GM21737 (cell line): ENCODE measurements around the gene PEAR1.

Source experiments
- ATAC-seq: cut with Tn5 transposase; IDR thresholded peaks from one replicate; pipeline ENCODE4 v1.9.1; 2021; ENCODE audit warnings: mild to moderate bottlenecking, moderate library complexity; ENCODE audit not compliant: unreplicated experiment

PEAR1 gene

DNA sequence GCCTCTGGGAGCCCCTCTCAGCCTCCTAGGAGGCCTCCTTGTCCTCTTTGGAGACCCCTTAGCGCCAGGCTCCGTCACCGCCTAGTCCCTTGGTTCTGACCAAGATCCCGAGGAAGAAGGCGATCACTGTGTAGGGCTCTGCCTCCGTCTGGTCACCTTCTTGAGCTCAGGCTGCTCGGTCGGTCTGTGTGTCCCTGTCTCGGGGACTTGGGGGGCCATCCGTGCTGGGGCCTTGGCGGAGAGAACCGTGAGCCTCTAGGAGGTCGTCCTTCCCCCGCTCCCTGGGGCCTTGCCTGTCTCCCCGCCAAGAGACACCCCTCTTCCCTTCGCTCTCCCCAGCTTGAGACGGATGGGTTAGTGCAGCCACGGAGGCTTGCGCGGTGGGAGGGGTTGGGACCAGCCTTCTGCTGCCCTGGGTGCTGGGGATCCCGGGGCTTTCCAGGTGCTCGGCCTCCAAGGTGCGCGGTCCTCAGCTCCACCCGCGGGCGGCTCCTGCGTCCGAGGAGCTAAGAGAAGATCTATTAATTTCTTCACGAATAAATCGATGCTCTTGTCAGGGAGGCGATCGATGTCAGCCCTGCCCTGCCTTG, 33.9 kb upstream of the PEAR1 start:
- ATAC-seq: no peak

DNA sequence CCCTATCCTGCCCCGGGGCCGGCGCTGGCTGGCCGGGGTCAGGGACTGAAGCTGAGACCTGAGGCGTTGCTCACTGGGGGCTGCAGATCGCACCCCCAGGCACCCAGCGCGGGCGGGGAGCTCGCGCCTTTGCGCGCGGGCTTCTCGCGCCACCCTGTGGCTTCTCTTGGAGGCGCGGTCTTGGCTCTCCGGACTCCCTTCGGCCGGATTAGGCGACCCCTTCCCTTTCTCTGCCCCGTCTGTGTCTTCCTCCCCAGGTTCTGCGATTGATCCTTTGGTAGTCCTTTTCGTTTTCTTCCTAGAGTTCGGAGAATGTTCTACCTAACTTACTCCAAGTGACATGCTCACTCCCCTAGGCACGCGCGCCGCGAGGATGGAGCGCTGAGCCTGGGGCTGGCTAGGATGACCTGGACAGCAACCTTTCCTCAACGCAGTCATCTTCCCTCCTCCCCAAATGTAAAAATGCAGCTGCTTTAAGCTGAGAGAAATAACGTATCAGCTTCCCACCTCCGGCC, 33.3 kb upstream of the PEAR1 start:
- no peak for ATAC-seq

DNA sequence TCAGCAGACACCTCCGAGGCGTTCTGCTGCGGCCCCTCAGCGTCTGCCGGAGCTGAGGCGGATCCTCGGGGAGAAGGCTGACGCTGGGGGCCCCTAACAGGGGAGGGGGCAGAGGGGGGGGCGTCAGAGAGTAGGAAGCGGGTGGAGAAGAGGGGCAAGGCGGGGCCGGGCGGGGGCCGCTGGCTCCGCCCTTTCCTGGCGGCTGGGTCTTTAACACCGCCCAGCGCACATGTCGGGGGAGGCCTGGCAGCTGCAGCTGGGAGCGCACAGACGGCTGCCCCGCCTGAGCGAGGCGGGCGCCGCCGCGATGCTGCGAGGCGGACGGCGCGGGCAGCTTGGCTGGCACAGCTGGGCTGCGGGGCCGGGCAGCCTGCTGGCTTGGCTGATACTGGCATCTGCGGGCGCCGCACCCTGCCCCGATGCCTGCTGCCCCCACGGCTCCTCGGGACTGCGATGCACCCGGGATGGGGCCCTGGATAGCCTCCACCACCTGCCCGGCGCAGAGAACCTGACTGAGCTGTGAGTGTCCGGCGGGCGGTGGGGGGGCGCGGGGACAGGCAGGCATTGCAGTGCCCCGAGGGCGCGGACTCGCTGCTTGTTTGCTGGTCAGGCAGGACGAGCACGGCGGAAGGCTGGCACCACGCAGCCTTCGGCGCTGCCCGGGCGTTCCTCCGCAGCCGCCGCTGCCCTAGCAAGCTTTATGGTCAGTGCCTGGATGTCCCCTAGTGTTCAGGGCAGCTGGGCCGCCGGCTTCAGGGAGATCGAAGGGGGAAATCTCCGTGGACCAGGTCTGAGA, 32.7 kb upstream of the PEAR1 start, which contains the start of gene NTRK1:
Gene NTRK1 (plus strand): TSS at position 238 of the 796 bp plus-strand sequence. CDS start 70 bp downstream, at position 308.
- no peak for ATAC-seq

DNA sequence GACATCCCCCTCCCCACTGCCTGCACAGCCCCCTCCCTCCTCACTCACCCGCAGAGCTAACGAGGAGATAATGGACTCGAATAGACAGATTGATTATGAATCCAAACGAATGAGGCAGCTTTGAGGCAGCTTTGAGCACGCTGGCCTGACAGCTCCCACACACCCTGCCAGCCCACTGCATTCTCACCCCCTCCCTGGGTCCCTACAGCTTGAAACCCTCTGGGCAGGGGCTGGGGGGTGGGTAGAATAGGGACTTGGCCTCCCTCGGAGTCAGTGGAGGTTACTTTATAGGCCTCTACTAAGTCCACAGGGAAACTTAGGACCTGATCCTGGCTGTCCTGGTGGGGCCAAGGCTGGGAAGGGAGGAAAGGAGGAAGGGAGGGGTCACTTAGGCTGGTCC, 30.9 kb upstream of the PEAR1 start:
- no peak for ATAC-seq

DNA sequence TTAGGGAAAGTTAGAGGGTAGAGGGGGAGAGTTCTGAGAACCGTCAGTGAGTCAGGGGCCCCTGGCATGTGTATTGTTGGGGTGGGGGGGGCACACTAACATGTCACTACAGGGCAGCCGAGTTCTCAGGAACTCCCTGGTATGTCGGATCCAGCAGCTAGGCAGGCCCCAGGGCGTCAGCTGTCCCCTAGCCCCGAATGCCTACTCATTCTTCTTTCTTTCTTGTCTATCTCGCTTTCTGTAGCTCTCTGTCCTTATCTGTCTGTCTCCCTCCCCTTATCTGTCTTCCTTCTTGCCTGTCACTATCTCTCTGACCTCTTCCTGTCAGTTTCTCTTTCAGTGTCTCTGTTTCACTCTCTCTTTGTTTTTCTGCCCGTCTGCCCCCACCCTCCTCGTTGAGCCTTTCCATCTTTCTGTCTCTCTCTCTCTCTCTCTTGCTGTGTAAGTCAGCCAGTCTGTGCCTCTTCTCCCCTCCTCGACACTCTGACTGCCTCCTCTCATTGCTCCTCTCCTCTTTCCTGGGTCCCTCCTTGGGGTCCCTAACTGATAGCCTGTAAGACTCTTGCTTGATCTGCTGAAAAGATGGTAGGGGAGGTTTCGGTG, 30.4 kb upstream of the PEAR1 start:
- ATAC-seq: no peak

DNA sequence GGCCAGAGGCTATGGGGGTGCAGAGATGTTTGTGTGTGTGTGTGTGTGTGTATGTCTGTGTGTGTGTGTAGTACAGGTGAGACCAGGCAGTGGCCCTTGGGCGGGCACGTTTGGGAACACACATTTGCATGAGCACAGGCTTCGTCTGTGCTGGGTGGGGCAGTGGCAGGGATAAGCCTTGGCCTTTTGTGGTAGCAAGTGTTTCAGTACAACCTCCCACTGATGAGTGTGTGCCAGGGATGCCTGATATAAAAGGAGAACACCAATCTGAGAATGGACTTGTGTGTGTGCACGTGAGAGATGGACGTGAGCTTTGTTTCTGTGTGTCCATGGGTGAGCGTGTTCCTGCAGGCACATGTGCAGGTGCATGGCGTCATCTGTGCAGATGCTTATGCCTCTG, 29.9 kb upstream of the PEAR1 start:
- no peak for ATAC-seq

DNA sequence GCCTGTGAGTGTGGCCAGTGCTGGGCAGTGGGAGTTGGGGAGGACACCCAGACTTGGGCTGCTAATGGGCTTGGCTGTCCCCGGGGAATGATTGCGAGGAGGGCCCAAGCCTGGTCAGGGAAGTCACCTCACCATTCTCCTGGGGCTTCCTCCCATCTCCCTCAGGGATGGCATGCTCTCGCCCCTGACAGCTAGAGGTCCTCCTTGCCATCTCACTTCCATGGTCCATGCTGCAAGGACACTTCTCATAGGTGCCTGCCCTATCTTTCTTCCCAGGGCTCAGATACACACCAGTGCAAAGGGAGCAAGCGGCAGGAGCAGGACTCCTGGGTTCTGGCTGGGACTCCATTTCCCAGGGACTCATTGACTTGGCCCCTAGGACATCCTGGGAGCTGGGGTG, 28.7 kb upstream of the PEAR1 start:
- no peak for ATAC-seq

DNA sequence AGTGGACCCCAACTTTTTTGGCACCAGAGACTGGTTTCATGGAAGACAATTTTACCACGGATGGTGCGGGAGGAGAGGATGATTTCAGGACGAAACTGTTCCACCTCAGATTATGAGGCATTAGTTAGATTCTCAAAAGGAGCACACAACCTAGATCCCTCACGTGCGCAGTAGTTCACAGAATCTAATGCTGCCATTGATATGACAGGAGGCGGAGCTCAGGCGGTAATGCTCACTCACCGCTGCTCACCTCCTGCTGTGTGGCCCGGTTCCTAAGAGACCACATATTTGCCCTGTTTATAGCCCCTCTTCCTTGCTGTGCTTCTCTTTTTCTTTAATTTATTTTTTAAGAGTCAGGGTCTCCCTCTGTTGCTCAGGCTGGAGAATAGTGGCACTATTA, 28.3 kb upstream of the PEAR1 start:
- no peak for ATAC-seq

DNA sequence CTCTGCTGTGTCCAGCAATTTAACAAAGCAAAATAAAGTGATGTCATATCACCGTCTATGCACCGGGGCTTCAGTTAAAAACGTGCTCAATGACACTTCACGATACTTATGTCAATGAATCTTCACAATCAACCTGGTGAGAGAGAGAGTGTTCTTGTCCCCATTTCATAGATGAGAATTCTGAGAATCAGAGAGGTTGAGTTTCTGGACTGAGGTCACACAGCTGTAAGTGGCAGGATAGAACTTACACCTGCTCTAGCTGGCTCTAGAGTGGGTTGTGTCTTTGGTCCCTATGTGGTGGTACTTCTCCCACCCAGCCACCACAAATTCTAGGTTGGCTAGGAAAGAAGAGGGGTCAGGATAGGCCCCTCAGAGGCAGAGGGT, 27.7 kb upstream of the PEAR1 start:
- no peak for ATAC-seq

DNA sequence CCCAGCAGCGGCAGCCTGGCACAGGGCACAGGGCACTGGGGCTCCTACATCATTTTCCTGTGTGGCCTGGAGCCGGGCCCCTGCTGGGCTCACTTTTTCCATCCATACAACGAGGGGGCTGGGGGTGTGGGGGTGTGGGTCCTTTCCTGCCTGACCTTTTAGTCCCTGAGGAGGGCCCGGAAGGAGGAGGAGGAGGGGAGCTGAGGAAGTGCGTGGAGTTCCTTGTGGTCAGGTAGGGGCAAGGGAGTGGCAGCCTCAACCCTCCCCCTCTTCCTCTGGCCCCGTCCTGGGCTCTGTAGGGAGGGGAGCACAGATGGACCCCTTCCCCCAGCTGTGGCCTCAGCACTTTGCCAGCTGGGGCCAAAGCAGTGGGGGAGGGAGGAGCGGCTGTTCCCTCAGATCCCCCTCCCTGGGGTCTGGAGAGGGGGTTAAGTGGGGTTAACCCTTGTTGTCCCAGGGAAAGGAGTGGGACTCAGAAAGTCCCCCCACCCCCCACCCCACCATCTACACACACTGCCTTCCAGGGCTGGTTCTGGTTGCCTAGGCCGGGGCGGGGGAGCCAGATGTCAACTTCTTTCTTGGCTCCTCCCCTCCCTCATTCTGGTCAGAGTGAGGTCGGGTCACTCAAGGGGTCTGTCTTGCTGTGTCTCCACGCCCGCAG, 27.1 kb upstream of the PEAR1 start:
- no peak for ATAC-seq

DNA sequence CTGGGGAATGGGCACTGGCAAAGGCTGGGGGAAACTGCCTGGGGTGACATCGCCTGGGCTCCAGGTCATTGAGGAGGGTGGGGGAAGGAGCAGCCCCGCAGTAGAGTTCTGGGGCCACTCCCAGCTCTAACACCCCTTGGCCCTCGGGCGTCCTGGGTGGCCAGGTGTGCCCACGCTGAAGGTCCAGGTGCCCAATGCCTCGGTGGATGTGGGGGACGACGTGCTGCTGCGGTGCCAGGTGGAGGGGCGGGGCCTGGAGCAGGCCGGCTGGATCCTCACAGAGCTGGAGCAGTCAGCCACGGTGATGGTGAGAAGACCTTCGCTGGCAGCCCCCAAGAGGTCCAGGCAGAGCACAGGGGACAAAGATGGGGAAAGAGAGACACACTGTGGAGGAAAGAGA, 25.2 kb upstream of the PEAR1 start:
- no peak for ATAC-seq

DNA sequence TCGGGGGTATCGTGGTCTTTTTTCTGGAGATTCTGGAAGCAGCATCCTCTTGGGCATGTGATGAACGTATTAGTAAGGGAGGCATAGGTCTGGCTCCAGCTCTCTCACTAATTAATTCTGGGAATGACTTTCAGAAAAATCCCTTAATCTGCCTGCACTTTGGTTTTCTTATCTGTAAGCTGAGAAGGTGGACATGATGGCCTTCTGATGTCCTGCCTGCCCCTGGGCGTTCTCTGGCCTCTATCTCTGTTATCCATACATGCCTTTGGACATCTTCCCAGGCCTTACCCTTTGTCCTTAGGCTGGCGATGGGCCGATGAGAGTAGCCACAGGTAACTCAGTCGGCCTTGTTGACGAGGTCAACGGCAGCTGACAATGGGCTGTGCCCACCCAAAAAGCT, 24.1 kb upstream of the PEAR1 start:
- ATAC-seq: no peak

DNA sequence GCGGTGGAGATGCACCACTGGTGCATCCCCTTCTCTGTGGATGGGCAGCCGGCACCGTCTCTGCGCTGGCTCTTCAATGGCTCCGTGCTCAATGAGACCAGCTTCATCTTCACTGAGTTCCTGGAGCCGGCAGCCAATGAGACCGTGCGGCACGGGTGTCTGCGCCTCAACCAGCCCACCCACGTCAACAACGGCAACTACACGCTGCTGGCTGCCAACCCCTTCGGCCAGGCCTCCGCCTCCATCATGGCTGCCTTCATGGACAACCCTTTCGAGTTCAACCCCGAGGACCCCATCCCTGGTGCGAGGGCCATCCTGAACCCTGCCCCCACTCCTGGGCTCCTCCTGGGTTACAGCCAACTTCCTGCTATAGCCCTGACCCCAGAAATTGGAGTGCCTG, 19.9 kb upstream of the PEAR1 start:
- no peak for ATAC-seq

DNA sequence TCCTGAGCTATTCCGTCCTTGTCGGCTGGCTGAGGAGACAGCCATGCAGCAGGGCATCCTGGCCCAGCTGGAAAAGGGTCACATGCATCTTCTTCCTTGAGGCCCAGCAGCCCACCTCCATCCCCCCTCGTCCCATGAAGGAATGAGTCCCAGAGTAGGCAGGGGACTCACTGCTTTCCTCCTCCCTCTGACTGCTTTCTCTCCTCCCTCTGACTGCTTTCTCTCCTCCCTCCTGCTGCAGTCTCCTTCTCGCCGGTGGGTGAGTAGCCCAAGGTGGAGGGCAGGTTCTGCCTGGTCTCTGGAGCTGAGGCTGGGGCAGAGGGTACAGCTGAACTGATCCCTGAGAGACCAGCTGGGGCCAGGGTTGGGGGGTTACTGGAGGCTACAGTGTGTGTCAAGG, 19.4 kb upstream of the PEAR1 start:
- ATAC-seq: no peak

DNA sequence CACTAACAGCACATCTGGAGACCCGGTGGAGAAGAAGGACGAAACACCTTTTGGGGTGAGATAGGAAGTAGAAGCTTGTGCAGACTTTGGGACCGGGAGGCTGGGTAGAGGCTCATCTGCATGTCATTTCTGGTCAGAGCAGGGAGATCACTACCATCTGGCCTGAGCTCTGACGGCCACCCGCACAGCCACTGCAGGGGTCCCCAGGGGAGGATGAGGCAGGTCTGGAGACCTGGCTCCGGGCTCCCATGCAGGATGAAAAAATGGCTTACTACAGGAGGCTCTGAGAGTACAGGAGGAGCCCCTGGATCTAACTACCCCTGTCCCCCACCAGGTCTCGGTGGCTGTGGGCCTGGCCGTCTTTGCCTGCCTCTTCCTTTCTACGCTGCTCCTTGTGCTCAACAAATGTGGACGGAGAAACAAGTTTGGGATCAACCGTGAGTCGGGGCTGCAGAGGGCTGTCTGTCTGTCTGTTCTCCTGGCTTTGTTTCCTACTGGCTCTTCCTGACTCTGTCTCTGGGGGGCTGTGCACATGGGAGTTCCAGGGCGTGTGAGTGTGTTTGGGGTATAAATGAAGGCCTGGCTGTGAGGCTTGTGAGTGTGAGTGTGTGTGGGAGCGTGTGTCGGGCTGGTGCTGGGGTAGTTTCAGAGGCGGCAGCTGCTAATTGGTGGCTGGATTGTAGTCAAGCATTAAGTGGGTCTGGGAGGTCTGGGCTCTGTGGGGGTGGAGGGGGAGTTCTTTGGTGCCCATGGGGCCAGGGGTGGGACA, 18.8 kb upstream of the PEAR1 start:
- ATAC-seq: no peak

DNA sequence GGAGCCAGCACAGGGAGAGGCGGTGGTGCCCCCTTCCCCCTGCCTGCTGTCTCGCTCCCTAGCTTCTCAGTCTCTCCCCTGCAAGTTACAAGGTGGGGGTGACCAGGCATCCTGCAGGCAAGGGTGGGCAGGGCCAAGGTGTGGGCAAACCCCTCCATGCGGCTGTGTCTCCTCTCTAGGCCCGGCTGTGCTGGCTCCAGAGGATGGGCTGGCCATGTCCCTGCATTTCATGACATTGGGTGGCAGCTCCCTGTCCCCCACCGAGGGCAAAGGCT, 18.2 kb upstream of the PEAR1 start:
- no peak for ATAC-seq

DNA sequence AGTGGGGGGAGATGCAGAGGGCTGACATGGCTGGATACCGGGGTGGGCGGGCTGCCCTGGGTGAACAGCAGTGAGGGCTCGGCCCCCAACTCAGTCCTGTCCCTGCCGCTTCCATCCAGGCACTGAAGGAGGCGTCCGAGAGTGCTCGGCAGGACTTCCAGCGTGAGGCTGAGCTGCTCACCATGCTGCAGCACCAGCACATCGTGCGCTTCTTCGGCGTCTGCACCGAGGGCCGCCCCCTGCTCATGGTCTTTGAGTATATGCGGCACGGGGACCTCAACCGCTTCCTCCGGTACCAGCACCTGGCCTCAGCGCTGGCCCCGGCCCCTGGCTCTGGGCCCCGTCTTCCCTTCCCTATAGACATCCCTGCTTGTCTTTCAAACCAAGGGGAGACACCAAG, 17.2 kb upstream of the PEAR1 start:
- no peak for ATAC-seq

DNA sequence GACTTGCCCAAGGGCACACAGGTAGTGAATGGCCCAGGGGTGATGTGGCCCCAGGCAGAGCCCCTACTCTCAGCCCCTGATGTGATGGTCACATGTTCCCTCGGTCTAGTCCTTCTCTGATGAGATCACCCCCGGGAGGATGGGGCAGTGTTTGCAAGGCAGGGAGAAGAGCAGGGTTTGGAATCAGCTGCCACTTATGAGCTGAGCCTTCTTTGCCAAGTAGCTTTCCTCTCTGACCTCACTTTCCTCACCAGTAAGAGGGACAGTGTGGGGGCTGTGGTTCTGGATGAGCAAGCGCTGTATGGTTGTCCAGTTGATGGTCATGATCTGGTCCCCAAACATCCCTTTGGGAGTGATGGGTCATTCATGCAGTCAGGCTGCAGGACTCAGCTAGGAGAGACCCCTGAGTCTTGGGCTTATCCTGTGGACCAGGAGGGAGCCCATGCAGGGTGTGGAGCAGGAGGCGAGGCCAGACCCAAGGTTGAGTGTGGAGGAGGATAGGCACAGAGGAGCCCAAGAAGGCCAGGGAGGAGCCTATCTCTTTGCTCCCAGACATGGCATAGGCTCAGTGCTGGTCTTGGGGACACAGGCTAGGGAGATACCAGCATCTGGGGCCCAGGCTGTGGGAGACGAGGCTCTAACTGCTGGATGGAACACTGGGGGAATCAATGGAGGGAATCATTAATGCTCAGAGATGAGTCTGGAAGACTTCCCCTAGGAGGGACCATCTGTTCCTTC, 15.9 kb upstream of the PEAR1 start:
- ATAC-seq: no peak

DNA sequence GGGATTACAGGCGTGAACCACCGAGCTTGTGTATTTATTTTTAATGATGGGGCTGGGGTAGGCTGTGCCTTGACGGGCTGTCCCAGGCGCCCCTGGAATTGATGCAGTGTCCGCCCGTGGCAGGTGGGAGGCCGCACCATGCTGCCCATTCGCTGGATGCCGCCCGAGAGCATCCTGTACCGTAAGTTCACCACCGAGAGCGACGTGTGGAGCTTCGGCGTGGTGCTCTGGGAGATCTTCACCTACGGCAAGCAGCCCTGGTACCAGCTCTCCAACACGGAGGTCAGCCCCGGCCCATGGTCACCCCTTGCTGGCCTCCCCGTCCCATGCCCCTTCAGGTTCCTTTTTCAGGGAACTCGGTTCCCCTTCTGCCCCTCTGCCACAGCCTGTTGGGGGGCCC, 13.6 kb upstream of the PEAR1 start:
- no peak for ATAC-seq

DNA sequence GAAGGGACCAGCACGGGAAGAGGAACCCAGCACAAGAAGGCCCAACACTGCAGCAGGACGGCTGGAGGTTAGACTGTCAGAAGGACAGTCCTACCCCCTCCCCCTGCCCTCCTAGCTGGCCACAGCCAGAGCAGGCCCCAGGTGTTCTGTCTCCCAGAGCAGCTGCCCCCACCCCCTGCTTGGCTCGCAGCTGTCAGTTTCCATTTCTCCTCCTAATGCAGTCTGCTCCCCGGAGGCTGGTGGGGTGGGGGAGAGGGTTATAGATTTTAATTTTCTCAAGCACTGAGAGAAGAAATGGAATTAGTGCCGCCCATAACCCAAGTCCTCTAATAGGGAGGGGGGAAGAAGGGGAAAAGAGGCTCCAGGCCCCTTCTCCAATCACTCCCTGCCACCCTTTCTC, 13.0 kb upstream of the PEAR1 start:
- no peak for ATAC-seq
